KG1 (cell line): ENCODE measurements around the gene MRPL53.

Experiments
- DNase-seq: peaks from one replicate; lab custom pipeline; 2025; lab: John Stamatoyannopoulos, UW

MRPL53 gene

GRCh38 chr2:74472086-74472944 lies at the start of gene MRPL53:
Gene MRPL53 (minus strand): TSS chr2:74472680. CDS start chr2:74472660, 20 bp downstream.
- peak; percentile 90 for DNase-seq

GRCh38 chr2:74516650-74517049 lies 44.2 kb upstream of the MRPL53 start:
- no peak for DNase-seq

- DNase-seq, result no peak
These were observed 43.6 kb upstream of the MRPL53 start for GRCh38 chr2:74515981-74516633.

GRCh38 chr2:74515271-74515980 lies 42.9 kb upstream of the MRPL53 start:
- DNase-seq, result no peak

- DNase-seq, result no peak
These were observed 42.1 kb upstream of the MRPL53 start, which contains the start of gene TLX2 for GRCh38 chr2:74514368-74515270. Gene TLX2 (plus strand): TSS chr2:74514450. CDS start chr2:74514807, 357 bp downstream.

- no peak for DNase-seq
These were observed 41.3 kb upstream of the MRPL53 start for GRCh38 chr2:74513605-74514367.

GRCh38 chr2:74512744-74513604 lies 40.5 kb upstream of the MRPL53 start:
- DNase-seq, result no peak

GRCh38 chr2:74511104-74511989 lies 38.9 kb upstream of the MRPL53 start:
- DNase-seq, result no peak

- no peak for DNase-seq
These were observed 37.8 kb upstream of the MRPL53 start for GRCh38 chr2:74510272-74510671.

GRCh38 chr2:74507926-74508520 lies 35.5 kb upstream of the MRPL53 start:
- no peak for DNase-seq

GRCh38 chr2:74507145-74507925 lies 34.9 kb upstream of the MRPL53 start, which contains the start of gene PCGF1:
Gene PCGF1 (minus strand): TSS chr2:74507695. CDS start chr2:74507668, 27 bp downstream.
- peak; percentile 97 for DNase-seq

- no peak for DNase-seq
These were observed 33.2 kb upstream of the MRPL53 start for GRCh38 chr2:74505448-74506246.

- DNase-seq, result no peak
These were observed 32.1 kb upstream of the MRPL53 start for GRCh38 chr2:74504591-74504990.

GRCh38 chr2:74503506-74504475 lies 31.3 kb upstream of the MRPL53 start:
- DNase-seq, result no peak
